PC-9 (cell line): Measurements from ENCODE around the gene XRCC2. TPM values are rescaled to one million over a fixed set of nuclear protein-coding genes. Genes with fewer than 3 reads are reported as not detected.
A peak's percentile ranks its signal among the peaks of the same experiment; 100 is the strongest.
"Not testable (repeated sequence)": the region's sequence is repeated elsewhere in the genome, so short reads cannot be mapped to it uniquely, and the experiment has no call there.

Experiments used
- Bru-seq: library from RNA; stranded (reverse); fragments of 400-500 nt; gene quantifications from one replicate; lab custom pipeline; 2021; lab: Mats Ljungman, UMichigan
- BruChase-seq, 2 experiments: library from RNA; stranded (reverse); fragments of 400-500 nt; gene quantifications; one replicate each; lab custom pipeline; 2021; lab: Mats Ljungman, UMichigan
- BruUV-seq: library from RNA; stranded (reverse); fragments of 400-500 nt; replicated peaks from 2 replicates; lab custom pipeline; 2021; lab: Mats Ljungman, UMichigan
- CTCF ChIA-PET: fragments of 300-600 bp; sonication (Branson Sonifier 250); formaldehyde crosslinking; loops from one replicate; lab custom pipeline; 2022; ENCODE audit warnings: antibody characterized with exemption; lab: Charles Lee
- POLR2A ChIA-PET: fragments of 300-600 bp; sonication (Branson Sonifier 250); formaldehyde crosslinking; loops from one replicate; lab custom pipeline; 2022; ENCODE audit warnings: antibody characterized with exemption; ENCODE audit not compliant: unreplicated experiment; lab: Charles Lee
- DNase-seq, 2 experiments: peaks; one replicate each; pipeline versions ENCODE4 v3.0.0 to v3.0.0-alpha.2; 2015 to 2022; ENCODE audit warnings: mixed read lengths in 1 of 2
- H2AFZ ChIP-seq: fragments of 200-600 bp; sonication (generic); 2 replicates; pipeline ENCODE4 v1.8.1; 2017; ENCODE audit warnings: antibody characterized with exemption
- H3F3A ChIP-seq: fragments of 200-600 bp; sonication (generic); 2 replicates; pipeline ENCODE4 v1.8.1; 2017; ENCODE audit warnings: antibody characterized with exemption, mild to moderate bottlenecking, low read depth; ENCODE audit not compliant: insufficient read depth
- H3K27ac ChIP-seq: fragments of 200-600 bp; sonication (generic); 2 replicates; pipeline ENCODE4 v1.6.1; 2016; ENCODE audit warnings: mixed run types
- H3K27me3 ChIP-seq: fragments of 200-600 bp; sonication (generic); 2 replicates; pipeline ENCODE4 v1.6.1; 2016; ENCODE audit warnings: low read depth, mixed run types; ENCODE audit not compliant: insufficient read depth
- H3K36me3 ChIP-seq: fragments of 200-600 bp; sonication (generic); 2 replicates; pipeline ENCODE4 v1.6.1; 2016; ENCODE audit warnings: low read depth, mixed run types
- H3K4me1 ChIP-seq: fragments of 200-600 bp; sonication (generic); replicated peaks from 2 replicates; pipeline ENCODE4 v1.6.1; 2016; ENCODE audit warnings: mixed run types; ENCODE audit not compliant: insufficient read depth
- H3K4me2 ChIP-seq: fragments of 200-600 bp; sonication (generic); 2 replicates; pipeline ENCODE4 v1.6.1; 2017; ENCODE audit warnings: mixed run types
- H3K4me3 ChIP-seq: fragments of 200-600 bp; sonication (generic); 2 replicates; pipeline ENCODE4 v1.6.1; 2016; ENCODE audit warnings: mixed run types
- H3K79me2 ChIP-seq: fragments of 200-600 bp; sonication (generic); 2 replicates; pipeline ENCODE4 v1.6.1; 2017; ENCODE audit warnings: low read depth, mixed run types
- H3K9me2 ChIP-seq: fragments of 200-600 bp; sonication (generic); 2 replicates; pipeline ENCODE4 v1.8.1; 2017; ENCODE audit warnings: mild to moderate bottlenecking; ENCODE audit not compliant: insufficient read depth
- H3K9me3 ChIP-seq: fragments of 200-600 bp; sonication (generic); 2 replicates; pipeline ENCODE4 v1.8.1; 2016; ENCODE audit warnings: low read depth; ENCODE audit not compliant: insufficient read depth
- H4K20me1 ChIP-seq: fragments of 200-600 bp; sonication (generic); 2 replicates; pipeline ENCODE4 v1.8.1; 2017; ENCODE audit not compliant: insufficient read depth
- CTCF ChIP-seq: fragments of 200-600 bp; sonication (generic); conservative IDR thresholded peaks from 2 replicates; pipeline ENCODE4 v1.6.1; 2017; ENCODE audit warnings: mixed run types, antibody characterized with exemption, mild to moderate bottlenecking, moderate library complexity
- EZH2 ChIP-seq: fragments of 200-600 bp; sonication (generic); IDR thresholded peaks from 2 replicates; pipeline ENCODE4 v1.8.0; 2017; ENCODE audit warnings: antibody characterized with exemption, low read depth
- intact Hi-C: fragments of 100-400 bp; cut with micrococcal nuclease; formaldehyde crosslinking; loops from one replicate; pipeline ENCODE4 v1.10.0; 2022; ENCODE audit not compliant: unreplicated experiment
- long read RNA-seq: library from polyadenylated mRNA; stranded (forward); transcript quantifications from one replicate; pipeline ENCODE4 v2.0.0, GENCODE V29; 2022
- total RNA-seq: library from RNA; stranded (reverse); gene quantifications from 2 replicates; pipeline ENCODE4 v1.2.3, GENCODE V29; 2021

The XRCC2 gene
- total RNA-seq (21.2 and 25.0 TPM in 2 replicates), Bru-seq, nascent RNA (percentile 90 among the genes with signal in this experiment), BruChase-seq, experiment 1, labeled RNA remaining after a 2-hour chase (percentile 83 among the genes with signal in this experiment), BruChase-seq, experiment 2, labeled RNA remaining after a 6-hour chase (percentile 81 among the genes with signal in this experiment)
- long read RNA-seq, transcript XRCC2-201 (3 exons, 3,067 nt), result major isoform, 7 of 17 reads
- long read RNA-seq, partial matches to known transcripts, result 0 of 17 reads
- long read RNA-seq, other reads (novel, unspliced or antisense), result 10 of 17 reads

GRCh38 chr7:152675759-152676636 lies at the start of gene XRCC2:
TSS of gene XRCC2 (minus strand) at chr7:152676141. CDS start at chr7:152676079, 62 bp downstream.
- peak; percentile 76 to 97 for DNase-seq
- no TSS peak for BruUV-seq
- H3K36me3 ChIP-seq, result no peaks in the 10 kb centered on the region
- POLR2A ChIA-PET, result interaction anchor here (0.6 kb wide), 2 partner anchors 25 to 242 kb away, joined by 3 to 6 read pairs; no protein-coding TSS in a partner anchor
- no peaks in the 10 kb centered on the region for H3F3A ChIP-seq
- peaks cover 24% of the 10 kb centered on the region for H3K4me1 ChIP-seq
- peak within 1 kb of the TSS; percentile 91 for H3K4me2 ChIP-seq
- peak within 1 kb of the TSS; percentile 99 for H2AFZ ChIP-seq
- H3K9me3 ChIP-seq, result no peaks in the 10 kb centered on the region
- peaks cover 47% of the 10 kb centered on the region for H3K79me2 ChIP-seq
- no peak for TF ChIP-seq EZH2
- no peak for TF ChIP-seq CTCF
- H3K27me3 ChIP-seq, result no peaks in the 10 kb centered on the region
- intact Hi-C loops, result loop anchor here (1.0 to 10.0 kb wide), 4 partner anchors 79 to 331 kb away; partner anchors contain the start of genes ACTR3B and KMT2C
- peak within 1 kb of the TSS; percentile 60 for H3K27ac ChIP-seq
- H3K9me2 ChIP-seq, result no peaks in the 10 kb centered on the region
- peak within 1 kb of the TSS; percentile 93 for H3K4me3 ChIP-seq
- CTCF ChIA-PET, result no interaction called here
- no peaks in the 10 kb centered on the region for H4K20me1 ChIP-seq

GRCh38 chr7:152723364-152723763 lies 47.4 kb upstream of the XRCC2 start:
- Histone ChIP-seq H3K4me1 (no peaks in the 10 kb centered on the region), H3K9me2 (no peaks in the 10 kb centered on the region), H2AFZ (no peak overlapping the region), H3K27ac (no peak overlapping the region), H3K4me2 (no peak overlapping the region), H3K36me3 (no peaks in the 10 kb centered on the region), H4K20me1 (no peaks in the 10 kb centered on the region), H3K9me3 (no peaks in the 10 kb centered on the region), H3K4me3 (no peak overlapping the region), H3K79me2 (no peaks in the 10 kb centered on the region), H3F3A (no peaks in the 10 kb centered on the region), H3K27me3 (no peaks in the 10 kb centered on the region)
- intact Hi-C loops, result no loop called here
- TF ChIP-seq EZH2 (no peak), CTCF (no peak)
- no TSS peak for BruUV-seq
- DNase-seq, result no peak
- ChIA-PET POLR2A (no interaction called here), CTCF (interaction anchor here (0.7 kb wide), 1 partner anchor 22 kb away, joined by 4 read pairs; no protein-coding TSS in a partner anchor)

GRCh38 chr7:152712412-152713042 lies 36.6 kb upstream of the XRCC2 start:
- POLR2A ChIA-PET, H3K4me3 ChIP-seq, H3K36me3 ChIP-seq, H3K9me2 ChIP-seq, H2AFZ ChIP-seq, H3K27ac ChIP-seq, H4K20me1 ChIP-seq, H3K27me3 ChIP-seq, H3K4me2 ChIP-seq, H3K9me3 ChIP-seq, H3K79me2 ChIP-seq, DNase-seq, BruUV-seq, intact Hi-C loops, CTCF ChIA-PET: not testable (repeated sequence)
- peaks cover 18% of the 10 kb centered on the region for H3K4me1 ChIP-seq
- peaks cover 13% of the 10 kb centered on the region; the same call in 1 of the 2 replicates for H3F3A ChIP-seq
